Adipocyte (in vitro differentiated cells): ENCODE results near the gene PPIAL4G.
"Not testable (repeated sequence)": the region's sequence is repeated elsewhere in the genome, so short reads cannot be mapped to it uniquely, and the experiment has no call there.

ENCODE experiments used
- DNase-seq: peaks from one replicate; pipeline ENCODE4 v3.0.0-alpha.2; 2015; ENCODE audit warnings: low read depth
- H3K27me3 ChIP-seq: replicated peaks from 2 replicates; pipeline ENCODE4 v1.7.0; 2013; ENCODE audit warnings: mild to moderate bottlenecking, low read length, moderate library complexity; ENCODE audit not compliant: control insufficient read depth, insufficient read depth
- H3K36me3 ChIP-seq: 2 replicates; pipeline ENCODE4 v1.7.0; 2013; ENCODE audit warnings: low read length, mild to moderate bottlenecking, moderate library complexity; ENCODE audit not compliant: control insufficient read depth, insufficient read depth, severe bottlenecking
- H3K4me1 ChIP-seq: 2 replicates; pipeline ENCODE4 v1.7.0; 2013; ENCODE audit warnings: mild to moderate bottlenecking, low read length, moderate library complexity; ENCODE audit not compliant: control insufficient read depth, insufficient read depth
- H3K4me3 ChIP-seq: 2 replicates; pipeline ENCODE4 v1.7.0; 2013; ENCODE audit warnings: mild to moderate bottlenecking, low read length, moderate library complexity
- H3K9ac ChIP-seq: 2 replicates; pipeline ENCODE4 v1.7.0; 2013; ENCODE audit warnings: mild to moderate bottlenecking, low read length, moderate library complexity
- H3K9me3 ChIP-seq: 2 replicates; pipeline ENCODE4 v1.7.0; 2013; ENCODE audit warnings: mild to moderate bottlenecking, low read length, moderate library complexity; ENCODE audit not compliant: control insufficient read depth

PPIAL4G gene

GRCh38 chr1:148481134-148481533 is 2.0 kb downstream of the PPIAL4G start:
- H3K4me3 ChIP-seq, H3K27me3 ChIP-seq, DNase-seq, H3K9me3 ChIP-seq, H3K4me1 ChIP-seq, H3K9ac ChIP-seq, H3K36me3 ChIP-seq: not testable (repeated sequence)

- DNase-seq, H3K4me1 ChIP-seq, H3K9me3 ChIP-seq, H3K27me3 ChIP-seq, H3K36me3 ChIP-seq: not testable (repeated sequence)
- Histone ChIP-seq H3K9ac (peak overlapping the region; percentile 74), H3K4me3 (peak overlapping the region; percentile 78)
Measured at GRCh38 chr1:148459694-148460093, 23.4 kb downstream of the PPIAL4G start.

DNA sequence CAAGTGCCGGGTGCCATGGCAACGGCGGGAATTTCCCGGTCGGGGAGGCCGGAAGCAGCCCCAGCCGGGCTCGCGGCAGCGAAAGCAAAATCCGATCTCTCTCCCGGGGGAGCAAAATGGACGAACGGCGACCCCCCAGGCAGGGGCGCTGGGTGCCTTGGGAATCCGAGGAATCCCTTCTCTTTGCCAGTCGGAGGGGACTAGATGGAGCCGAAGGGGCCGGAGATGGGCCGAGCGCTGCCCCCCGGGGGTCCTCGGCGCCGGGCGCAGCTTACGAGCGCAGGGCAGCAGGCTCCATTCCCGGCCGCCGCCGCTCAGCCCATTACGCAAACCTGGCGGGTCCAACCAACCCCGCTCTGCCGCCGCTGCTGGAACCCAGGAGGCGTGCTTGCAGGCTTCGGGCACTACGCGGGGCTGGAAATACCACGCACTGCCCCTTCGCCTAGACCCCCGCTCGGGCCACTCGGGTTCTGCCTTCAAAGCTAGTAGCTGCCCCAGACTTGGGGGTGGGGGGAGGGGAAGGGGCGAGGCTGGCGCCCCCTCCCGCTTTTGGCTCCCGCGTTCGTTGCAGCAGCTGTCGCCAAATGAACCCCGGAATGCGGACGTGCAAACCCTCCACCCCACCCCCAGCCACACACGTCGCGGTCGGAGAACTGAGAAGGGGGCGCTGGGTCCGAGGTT is 24.1 kb downstream of the PPIAL4G start:
- not testable (repeated sequence) for H3K27me3 ChIP-seq, H3K36me3 ChIP-seq, H3K9me3 ChIP-seq, H3K4me1 ChIP-seq
- Histone ChIP-seq H3K9ac (peak overlapping the region; percentile 74), H3K4me3 (peak overlapping the region; percentile 78)
- DNase-seq, result peak; percentile 25

GRCh38 chr1:148458398-148458797 is 24.7 kb downstream of the PPIAL4G start:
- not testable (repeated sequence) for DNase-seq, H3K9me3 ChIP-seq
- H3K4me3 ChIP-seq, result peak overlapping the region; percentile 78

GRCh38 chr1:148452845-148453244 is 30.3 kb downstream of the PPIAL4G start:
- H3K27me3 ChIP-seq, H3K9me3 ChIP-seq, H3K4me3 ChIP-seq, DNase-seq, H3K9ac ChIP-seq, H3K4me1 ChIP-seq, H3K36me3 ChIP-seq: not testable (repeated sequence)

More at GRCh38 chr1:148458398-148458797, 24.7 kb downstream of the PPIAL4G start:
- peak overlapping the region; percentile 34 for H3K9ac ChIP-seq
- H3K36me3 ChIP-seq, H3K27me3 ChIP-seq, H3K4me1 ChIP-seq: not testable (repeated sequence)

DNA sequence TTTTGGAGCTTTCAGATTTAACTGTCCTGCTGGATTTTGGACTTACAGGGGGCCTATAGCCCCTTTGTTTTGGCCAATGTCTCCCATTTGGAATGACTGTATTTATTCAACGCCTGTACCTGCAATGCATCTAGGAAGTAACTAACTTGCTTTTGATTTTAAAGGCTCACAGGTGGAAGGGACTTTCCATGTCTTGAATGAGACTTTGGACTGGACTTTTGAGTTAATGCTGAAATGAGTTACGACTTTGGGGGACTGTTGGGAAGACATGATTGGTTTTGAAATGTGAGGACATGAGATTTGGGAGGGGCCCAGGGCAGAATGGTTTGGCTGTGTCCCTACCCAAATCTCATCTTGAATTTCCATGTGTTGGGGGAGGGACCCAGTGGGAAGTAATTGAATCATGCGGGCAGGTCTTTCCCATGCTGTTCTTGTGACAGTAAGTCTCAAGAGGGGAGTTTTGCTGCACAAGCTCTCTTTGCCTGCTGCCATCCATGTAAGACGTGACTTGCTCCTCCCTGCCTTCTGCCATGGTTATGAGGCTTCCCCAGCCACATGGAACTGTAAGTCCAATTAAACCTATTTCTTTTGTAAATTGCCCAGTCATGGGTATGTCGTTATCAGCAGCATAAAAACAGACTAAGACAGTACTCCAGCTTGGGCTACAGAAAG is 43.3 kb downstream of the PPIAL4G start:
- H3K9me3 ChIP-seq, H3K9ac ChIP-seq, DNase-seq, H3K36me3 ChIP-seq, H3K4me1 ChIP-seq, H3K27me3 ChIP-seq, H3K4me3 ChIP-seq: not testable (repeated sequence)

GRCh38 chr1:148435406-148435805 is 47.7 kb downstream of the PPIAL4G start:
- H3K4me3 ChIP-seq, result no peak overlapping the region
- no peaks in the 10 kb centered on the region for H3K9me3 ChIP-seq
- peaks cover 12% of the 10 kb centered on the region for H3K4me1 ChIP-seq
- no peak overlapping the region for H3K9ac ChIP-seq
- DNase-seq, result no peak
- no peaks in the 10 kb centered on the region for H3K36me3 ChIP-seq
- no peaks in the 10 kb centered on the region for H3K27me3 ChIP-seq

DNA sequence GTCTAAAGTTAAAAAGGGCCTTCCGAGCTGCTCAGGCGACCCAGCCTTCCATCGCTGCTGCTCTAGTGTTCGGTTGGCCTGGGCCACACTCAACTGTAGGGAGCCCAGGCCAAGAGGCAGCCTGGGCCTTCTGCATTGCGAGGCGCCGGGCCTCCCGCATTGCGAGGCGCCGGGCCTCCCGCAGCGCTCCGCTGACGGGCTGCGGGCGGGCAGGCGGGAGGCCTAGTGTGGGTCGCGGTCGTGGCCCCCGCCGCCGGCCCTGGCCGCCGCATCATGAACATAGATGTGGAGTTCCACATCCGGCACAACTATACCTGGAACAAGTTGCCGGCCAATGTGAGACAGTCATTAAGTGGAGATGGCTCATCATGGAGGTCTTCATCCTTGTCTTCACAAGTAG is 48.3 kb downstream of the PPIAL4G start:
- no peak overlapping the region for H3K4me3 ChIP-seq
- no peaks in the 10 kb centered on the region for H3K36me3 ChIP-seq
- no peaks in the 10 kb centered on the region for H3K27me3 ChIP-seq
- DNase-seq, result no peak
- H3K9me3 ChIP-seq, result no peaks in the 10 kb centered on the region
- H3K4me1 ChIP-seq, result peaks cover 12% of the 10 kb centered on the region
- no peak overlapping the region for H3K9ac ChIP-seq

- H3K9ac ChIP-seq, H3K36me3 ChIP-seq, DNase-seq, H3K27me3 ChIP-seq, H3K4me3 ChIP-seq, H3K9me3 ChIP-seq: not testable (repeated sequence)
- H3K4me1 ChIP-seq, result peaks cover 12% of the 10 kb centered on the region
Measured at GRCh38 chr1:148432916-148433317, 50.2 kb downstream of the PPIAL4G start.
